Endothelial cell of umbilical vein (primary cell): ENCODE measurements around the gene CDC5L. TPM values are rescaled to one million over a fixed set of nuclear protein-coding genes. Genes with fewer than 3 reads are reported as not detected.
"Not testable (repeated sequence)": the region's sequence is repeated elsewhere in the genome, so short reads cannot be mapped to it uniquely, and the experiment has no call there.

Experiments used
- BruUV-seq: library from RNA; stranded (reverse); fragments of 400-500 nt; replicated peaks from 2 replicates; lab custom pipeline; 2021; lab: Mats Ljungman, UMichigan
- CTCF ChIA-PET: fragments of 300-600, 350-600 bp; sonication (Branson Sonifier 250); formaldehyde crosslinking; loops from one replicate; lab custom pipeline; 2021; ENCODE audit warnings: antibody characterized with exemption, inconsistent platforms; lab: Charles Lee
- POLR2A ChIA-PET: fragments of 300-600, 350-600 bp; sonication (Branson Sonifier 250); formaldehyde crosslinking; loops from one replicate; lab custom pipeline; 2021; ENCODE audit warnings: antibody characterized with exemption, inconsistent platforms; lab: Charles Lee
- DNase-seq: peaks from one replicate; pipeline ENCODE4 v3.0.0-alpha.2; 2011; ENCODE audit warnings: low read depth, low spot score
- FAIRE-seq: peaks from 2 replicates; lab custom pipeline; 2011; peaks lifted over from hg19 to GRCh38; lab: Jason Lieb, UNC
- H2AFZ ChIP-seq: 2 replicates; pipeline ENCODE4 v1.6.0; 2012; ENCODE audit warnings: low read depth, low read length, control low read depth, inconsistent platforms
- H3K27ac ChIP-seq: 2 replicates; pipeline ENCODE4 v1.5.1; 2011; ENCODE audit warnings: low read depth, mild to moderate bottlenecking, control low read depth, low read length, moderate library complexity; ENCODE audit not compliant: insufficient read depth
- H3K27me3 ChIP-seq, 2 experiments: 2 replicates each; pipeline versions ENCODE4 v1.6.0 to v1.6.1; 2011; ENCODE audit warnings: low read length in 2 of 2, mixed read lengths in 1 of 2; ENCODE audit not compliant: control insufficient read depth in 2 of 2, insufficient read depth in 2 of 2
- H3K36me3 ChIP-seq, 2 experiments: 2 replicates in 1 of 2; 3 replicates in 1 of 2; pipeline ENCODE4 v1.5.1; 2011; ENCODE audit warnings: low read length in 2 of 2, mild to moderate bottlenecking in 1 of 2, moderate library complexity in 1 of 2; ENCODE audit not compliant: control insufficient read depth in 2 of 2, insufficient read depth in 2 of 2; ENCODE audit errors: extremely low read depth in 1 of 2
- H3K4me1 ChIP-seq: 3 replicates; pipeline ENCODE4 v1.5.1; 2011; ENCODE audit warnings: mild to moderate bottlenecking, low read length; ENCODE audit not compliant: control insufficient read depth, insufficient read depth; ENCODE audit errors: extremely low read depth
- H3K4me2 ChIP-seq: 2 replicates; pipeline ENCODE4 v1.6.1; 2011; ENCODE audit warnings: low read length, control low read depth, mixed read lengths; ENCODE audit not compliant: insufficient read depth
- H3K4me3 ChIP-seq, 3 experiments: fragments of 200-600 bp in 1 of 3; sonication (generic), shearing (Covaris generic) in 1 of 3; replicated peaks in 1 of 3; 2 replicates each; pipeline ENCODE4 v1.5.1; 2011 to 2016; ENCODE audit warnings: control low read depth in 3 of 3, low read length in 3 of 3, mild to moderate bottlenecking in 2 of 3, inconsistent platforms in 1 of 3, low read depth in 1 of 3, moderate library complexity in 1 of 3; ENCODE audit not compliant: insufficient read depth in 1 of 3
- H3K79me2 ChIP-seq: 2 replicates; pipeline ENCODE4 v1.6.0; 2012; ENCODE audit warnings: low read length, inconsistent platforms; ENCODE audit not compliant: control insufficient read depth, insufficient read depth
- H3K9ac ChIP-seq: replicated peaks from 2 replicates; pipeline ENCODE3; 2011; ENCODE audit warnings: low read length, control low read depth; ENCODE audit not compliant: insufficient read depth; ENCODE audit errors: extremely low read depth
- H3K9me1 ChIP-seq: replicated peaks from 3 replicates; pipeline ENCODE4 v1.6.0; 2011; ENCODE audit warnings: mild to moderate bottlenecking, low read length; ENCODE audit not compliant: control insufficient read depth, insufficient read depth; ENCODE audit errors: extremely low read depth
- H3K9me3 ChIP-seq: replicated peaks from 2 replicates; pipeline ENCODE4 v1.5.1; 2012; ENCODE audit warnings: low read length, inconsistent platforms; ENCODE audit not compliant: control insufficient read depth, insufficient read depth
- H4K20me1 ChIP-seq: replicated peaks from 2 replicates; pipeline ENCODE3; 2011; ENCODE audit warnings: mild to moderate bottlenecking, low read length; ENCODE audit not compliant: control insufficient read depth, insufficient read depth; ENCODE audit errors: extremely low read depth
- MAX ChIP-seq: IDR thresholded peaks from 2 replicates; pipeline ENCODE4 v1.6.1; 2011; ENCODE audit not compliant: insufficient read depth, insufficient read length
- dilution Hi-C: fragments of 300-500 bp; cut with MboI; formaldehyde crosslinking; loops from one replicate; pipeline ENCODE4 v1.15.0; 2019; ENCODE audit warnings: low sequenced_read_pairs; ENCODE audit not compliant: extremely low pct_ligation_motif_present
- intact Hi-C: fragments of 100-400 bp; cut with micrococcal nuclease; formaldehyde crosslinking; loops from one replicate; pipeline ENCODE4 v1.10.0; 2022
- polyA plus RNA-seq, 4 experiments: library from polyadenylated mRNA; depleted of rRNA in 3 of 4; stranded (reverse) in 3 of 4; unstranded in 1 of 4; fragments of >200 nt; gene quantifications; 2 replicates each; pipeline versions ENCODE4 v1.2.1 to v1.2.3, GENCODE V29; 2011 to 2012; ENCODE audit warnings: missing spikeins in 1 of 4
- total RNA-seq: library from RNA; stranded (reverse); gene quantifications from 2 replicates; pipeline ENCODE4 v1.2.3, GENCODE V29; 2021
- TF ChIP-seq, protein P1 (sequence below), 2 donors: IDR thresholded peaks; 1 replicate in 1 of 2; 2 replicates in 1 of 2; pipeline ENCODE4 v1.5.1; 2011; ENCODE audit warnings: low read length in 2 of 2, mild to moderate bottlenecking in 2 of 2, moderate library complexity in 2 of 2, control low read depth in 1 of 2, inconsistent platforms in 1 of 2, low read depth in 1 of 2; ENCODE audit not compliant: insufficient read depth in 1 of 2; ENCODE audit errors: extremely low read depth in 1 of 2

CDC5L gene
- total and polyA plus RNA-seq, 2 donors (not counting 3 experiments of a cell fraction or from before 2014, with no cell fraction given), result 6.9 to 24.6 TPM

- H3K36me3 ChIP-seq, result no peaks in the 10 kb centered on the region
- H3K4me3 ChIP-seq, result no peak overlapping the region
- H3K27me3 ChIP-seq, result peaks cover 3 to 8% of the 10 kb centered on the region in 2 experiments
- H4K20me1 ChIP-seq, result no peaks in the 10 kb centered on the region
- POLR2A ChIA-PET, result no interaction called here
- no peak overlapping the region for H2AFZ ChIP-seq
- no peaks in the 10 kb centered on the region for H3K79me2 ChIP-seq
- DNase-seq, result no peak
- no peak overlapping the region for H3K4me2 ChIP-seq
- H3K9me3 ChIP-seq, result no peaks in the 10 kb centered on the region
- intact Hi-C loops (no loop called here), dilution Hi-C loops (no loop called here)
- CTCF ChIA-PET, result no interaction called here
- BruUV-seq, result no TSS peak
- no peak overlapping the region for H3K27ac ChIP-seq
- TF ChIP-seq, protein P1, sequence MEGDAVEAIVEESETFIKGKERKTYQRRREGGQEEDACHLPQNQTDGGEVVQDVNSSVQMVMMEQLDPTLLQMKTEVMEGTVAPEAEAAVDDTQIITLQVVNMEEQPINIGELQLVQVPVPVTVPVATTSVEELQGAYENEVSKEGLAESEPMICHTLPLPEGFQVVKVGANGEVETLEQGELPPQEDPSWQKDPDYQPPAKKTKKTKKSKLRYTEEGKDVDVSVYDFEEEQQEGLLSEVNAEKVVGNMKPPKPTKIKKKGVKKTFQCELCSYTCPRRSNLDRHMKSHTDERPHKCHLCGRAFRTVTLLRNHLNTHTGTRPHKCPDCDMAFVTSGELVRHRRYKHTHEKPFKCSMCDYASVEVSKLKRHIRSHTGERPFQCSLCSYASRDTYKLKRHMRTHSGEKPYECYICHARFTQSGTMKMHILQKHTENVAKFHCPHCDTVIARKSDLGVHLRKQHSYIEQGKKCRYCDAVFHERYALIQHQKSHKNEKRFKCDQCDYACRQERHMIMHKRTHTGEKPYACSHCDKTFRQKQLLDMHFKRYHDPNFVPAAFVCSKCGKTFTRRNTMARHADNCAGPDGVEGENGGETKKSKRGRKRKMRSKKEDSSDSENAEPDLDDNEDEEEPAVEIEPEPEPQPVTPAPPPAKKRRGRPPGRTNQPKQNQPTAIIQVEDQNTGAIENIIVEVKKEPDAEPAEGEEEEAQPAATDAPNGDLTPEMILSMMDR (IDR thresholded peaks at IDR 0.05; ENCODE audit: extremely low read depth in 1 of 2, insufficient read depth in 1 of 2, low read depth in 1 of 2, low read length in 2 of 2), result no peak
- TF ChIP-seq MAX, result no peak
- H3K9me1 ChIP-seq, result no peaks in the 10 kb centered on the region
- FAIRE-seq, result no peak
- H3K4me1 ChIP-seq, result no peaks in the 10 kb centered on the region
- no peak overlapping the region for H3K9ac ChIP-seq
Measured at GRCh38 chr6:44349904-44350649, 37.4 kb upstream of the CDC5L start.

DNA sequence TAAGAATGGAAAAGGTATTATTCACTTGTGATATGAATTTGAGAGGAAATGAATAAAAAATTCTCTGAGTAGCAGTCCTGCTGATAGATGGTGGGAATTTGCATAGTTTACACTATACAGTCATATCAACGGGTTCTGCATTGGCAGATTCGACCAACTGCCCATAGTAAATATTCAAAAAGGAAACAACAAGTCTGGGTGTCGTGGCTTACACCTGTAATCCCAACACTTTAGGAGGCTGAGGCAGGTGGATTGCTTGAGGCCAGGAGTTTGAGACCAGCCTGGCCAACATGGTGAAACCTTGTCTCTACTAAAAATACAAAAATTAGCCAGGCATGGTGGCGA lies 36.9 kb upstream of the CDC5L start:
- H3K4me2 ChIP-seq, POLR2A ChIA-PET, H3K9ac ChIP-seq, H3K79me2 ChIP-seq, H2AFZ ChIP-seq, CTCF ChIA-PET, H4K20me1 ChIP-seq, BruUV-seq, H3K9me3 ChIP-seq, dilution Hi-C loops, intact Hi-C loops, FAIRE-seq, H3K27me3 ChIP-seq, H3K36me3 ChIP-seq, DNase-seq, H3K4me3 ChIP-seq, H3K9me1 ChIP-seq, H3K4me1 ChIP-seq, H3K27ac ChIP-seq: not testable (repeated sequence)
